Stimulated activated CD4-positive, alpha-beta T cell treated with anti-CD3 and anti-CD28 coated beads, Interleukin-4, amount 100 ng/mL, for 48 hours (primary cell): ENCODE measurements around the gene MAD1L1.
"Not testable (repeated sequence)": the region's sequence is repeated elsewhere in the genome, so short reads cannot be mapped to it uniquely, and the experiment has no call there.

Source experiments
- DNase-seq, 2 donors: peaks; one replicate each; pipeline ENCODE4 v3.0.0-alpha.2; 2020; ENCODE audit warnings: low read depth in 2 of 2

Gene MAD1L1

GRCh38 chr7:2044883-2045471, 187.8 kb downstream of the MAD1L1 start:
- DNase-seq = no peak

GRCh38 chr7:2044311-2044882, 188.3 kb downstream of the MAD1L1 start:
- no peak for DNase-seq

GRCh38 chr7:2043316-2044039, 189.3 kb downstream of the MAD1L1 start:
- DNase-seq = no peak

GRCh38 chr7:2042650-2043049, 190.1 kb downstream of the MAD1L1 start:
- no peak for DNase-seq

- DNase-seq = no peak
Measured at GRCh38 chr7:2041496-2042367, 191.0 kb downstream of the MAD1L1 start.

GRCh38 chr7:2040893-2041270, 191.9 kb downstream of the MAD1L1 start:
- DNase-seq = no peak

GRCh38 chr7:2040201-2040892, 192.4 kb downstream of the MAD1L1 start:
- DNase-seq = no peak

GRCh38 chr7:2038931-2039728, 193.6 kb downstream of the MAD1L1 start:
- no peak for DNase-seq

- no peak for DNase-seq
Measured at GRCh38 chr7:2037808-2038522, 194.8 kb downstream of the MAD1L1 start.

GRCh38 chr7:2037301-2037807, 195.4 kb downstream of the MAD1L1 start:
- no peak for DNase-seq

GRCh38 chr7:2036786-2037185, 196.0 kb downstream of the MAD1L1 start:
- DNase-seq = no peak

GRCh38 chr7:2036201-2036600, 196.5 kb downstream of the MAD1L1 start:
- not testable (repeated sequence) for DNase-seq

- DNase-seq = no peak
Measured at GRCh38 chr7:2034291-2035201, 198.2 kb downstream of the MAD1L1 start.

GRCh38 chr7:2033586-2034135, 199.1 kb downstream of the MAD1L1 start:
- no peak for DNase-seq

- no peak for DNase-seq
Measured at GRCh38 chr7:2032876-2033407, 199.8 kb downstream of the MAD1L1 start.

- DNase-seq = no peak
Measured at GRCh38 chr7:2032030-2032875, 200.5 kb downstream of the MAD1L1 start.

- DNase-seq = no peak
Measured at GRCh38 chr7:2031451-2031845, 201.3 kb downstream of the MAD1L1 start.
